Measurements from ENCODE around the gene LAMA5.

The LAMA5 gene

DNA sequence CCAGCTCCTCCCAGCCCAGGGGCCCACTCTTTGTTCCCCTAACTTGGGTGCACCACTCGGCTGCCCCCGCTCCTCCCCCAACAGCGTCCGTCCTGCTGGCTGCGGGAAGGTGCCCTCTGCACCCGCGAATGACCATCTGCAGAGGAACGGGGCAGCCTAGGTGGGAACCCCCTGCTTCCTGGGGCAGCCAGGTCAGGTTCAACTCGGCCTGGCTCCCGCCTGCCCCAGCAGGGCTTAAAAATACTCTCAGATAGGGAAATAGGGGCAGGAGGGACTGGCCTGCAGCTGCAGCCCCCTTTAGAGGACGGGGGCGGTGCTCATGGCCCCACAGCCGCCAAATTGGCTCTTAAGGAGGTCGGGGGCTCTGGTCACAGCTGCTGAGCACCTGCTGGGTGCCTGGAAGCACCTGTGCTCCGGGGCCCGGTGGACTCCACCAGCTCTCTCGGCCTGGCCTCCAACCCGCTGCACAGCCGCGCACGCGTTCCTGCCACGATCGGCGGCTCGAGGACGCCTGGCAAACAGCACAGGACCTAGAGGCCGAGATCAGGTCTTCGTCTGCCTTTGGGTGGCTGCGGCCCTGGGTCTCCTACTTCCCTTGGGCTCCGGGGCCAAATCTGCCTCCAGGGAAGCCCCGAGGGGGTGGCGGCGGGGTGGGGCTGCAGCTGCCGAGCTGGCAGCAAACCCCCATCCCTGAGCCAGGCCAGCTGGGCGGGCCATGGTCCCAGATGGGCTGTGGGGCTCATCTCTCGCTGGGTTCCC is 700 bp upstream of the LAMA5 start:
- TF ChIP-seq, protein P1, sequence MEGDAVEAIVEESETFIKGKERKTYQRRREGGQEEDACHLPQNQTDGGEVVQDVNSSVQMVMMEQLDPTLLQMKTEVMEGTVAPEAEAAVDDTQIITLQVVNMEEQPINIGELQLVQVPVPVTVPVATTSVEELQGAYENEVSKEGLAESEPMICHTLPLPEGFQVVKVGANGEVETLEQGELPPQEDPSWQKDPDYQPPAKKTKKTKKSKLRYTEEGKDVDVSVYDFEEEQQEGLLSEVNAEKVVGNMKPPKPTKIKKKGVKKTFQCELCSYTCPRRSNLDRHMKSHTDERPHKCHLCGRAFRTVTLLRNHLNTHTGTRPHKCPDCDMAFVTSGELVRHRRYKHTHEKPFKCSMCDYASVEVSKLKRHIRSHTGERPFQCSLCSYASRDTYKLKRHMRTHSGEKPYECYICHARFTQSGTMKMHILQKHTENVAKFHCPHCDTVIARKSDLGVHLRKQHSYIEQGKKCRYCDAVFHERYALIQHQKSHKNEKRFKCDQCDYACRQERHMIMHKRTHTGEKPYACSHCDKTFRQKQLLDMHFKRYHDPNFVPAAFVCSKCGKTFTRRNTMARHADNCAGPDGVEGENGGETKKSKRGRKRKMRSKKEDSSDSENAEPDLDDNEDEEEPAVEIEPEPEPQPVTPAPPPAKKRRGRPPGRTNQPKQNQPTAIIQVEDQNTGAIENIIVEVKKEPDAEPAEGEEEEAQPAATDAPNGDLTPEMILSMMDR (IDR thresholded peaks at IDR 0.05; ENCODE audit: control insufficient read depth, extremely low read depth, insufficient read depth) = no peak
- H3K4me3 ChIP-seq (ENCODE audit: low read depth, low read length) = peak overlapping the region; percentile 33
- no peak for DNase-seq (ENCODE audit: low read depth)

DNA sequence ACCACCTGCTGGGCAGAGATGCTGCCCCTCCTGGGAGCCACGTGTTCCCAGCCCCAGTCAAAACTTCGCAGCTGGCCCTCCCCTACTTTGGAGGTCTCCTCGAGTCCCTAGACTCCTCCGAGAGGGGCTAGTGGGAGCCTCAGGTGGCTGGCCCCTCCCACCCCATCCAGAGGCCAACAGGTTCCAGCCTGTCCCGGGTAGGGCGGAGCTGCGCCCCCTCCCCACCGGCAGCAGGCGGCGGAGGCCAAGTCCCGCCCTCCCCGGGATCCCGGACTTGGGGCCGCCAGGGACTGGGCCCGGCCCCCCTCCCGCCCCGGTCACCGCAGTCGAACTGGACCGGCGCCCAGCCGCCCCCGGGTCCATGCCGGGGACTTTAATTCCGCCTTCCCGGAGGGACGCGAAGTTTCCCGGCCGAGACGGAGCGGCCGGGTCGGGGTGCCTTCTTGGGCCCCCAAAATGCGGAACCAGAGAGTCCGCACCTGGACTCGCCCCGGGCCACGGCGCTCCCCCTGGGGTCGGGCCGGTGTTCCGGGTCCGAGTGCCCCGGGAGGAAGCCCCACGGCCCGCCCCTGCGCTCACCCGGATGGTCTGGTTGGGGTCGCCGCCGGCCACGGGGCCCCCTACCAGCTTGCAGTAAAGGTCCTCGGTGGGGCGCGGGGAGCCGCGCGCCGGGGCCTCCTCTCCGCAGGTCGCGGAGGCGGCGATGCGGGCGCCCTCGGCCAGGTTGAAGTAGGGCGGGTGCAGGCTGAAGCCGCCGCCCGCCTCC is 559 bp downstream of the LAMA5 start:
- peak overlapping the region; percentile 73 for H3K4me3 ChIP-seq (ENCODE audit: low read depth, low read length)
- no peak for DNase-seq (ENCODE audit: low read depth)
- TF ChIP-seq, protein P1 (IDR thresholded peaks at IDR 0.05; ENCODE audit: control insufficient read depth, extremely low read depth, insufficient read depth) = no peak

GRCh38 chr20:62365814-62366369 is 1.2 kb downstream of the LAMA5 start:
- no peak for DNase-seq (ENCODE audit: low read depth)
- TF ChIP-seq, protein P1 (IDR thresholded peaks at IDR 0.05; ENCODE audit: control insufficient read depth, extremely low read depth, insufficient read depth) = no peak
- H3K4me3 ChIP-seq (ENCODE audit: low read depth, low read length) = peak overlapping the region; percentile 73

DNA sequence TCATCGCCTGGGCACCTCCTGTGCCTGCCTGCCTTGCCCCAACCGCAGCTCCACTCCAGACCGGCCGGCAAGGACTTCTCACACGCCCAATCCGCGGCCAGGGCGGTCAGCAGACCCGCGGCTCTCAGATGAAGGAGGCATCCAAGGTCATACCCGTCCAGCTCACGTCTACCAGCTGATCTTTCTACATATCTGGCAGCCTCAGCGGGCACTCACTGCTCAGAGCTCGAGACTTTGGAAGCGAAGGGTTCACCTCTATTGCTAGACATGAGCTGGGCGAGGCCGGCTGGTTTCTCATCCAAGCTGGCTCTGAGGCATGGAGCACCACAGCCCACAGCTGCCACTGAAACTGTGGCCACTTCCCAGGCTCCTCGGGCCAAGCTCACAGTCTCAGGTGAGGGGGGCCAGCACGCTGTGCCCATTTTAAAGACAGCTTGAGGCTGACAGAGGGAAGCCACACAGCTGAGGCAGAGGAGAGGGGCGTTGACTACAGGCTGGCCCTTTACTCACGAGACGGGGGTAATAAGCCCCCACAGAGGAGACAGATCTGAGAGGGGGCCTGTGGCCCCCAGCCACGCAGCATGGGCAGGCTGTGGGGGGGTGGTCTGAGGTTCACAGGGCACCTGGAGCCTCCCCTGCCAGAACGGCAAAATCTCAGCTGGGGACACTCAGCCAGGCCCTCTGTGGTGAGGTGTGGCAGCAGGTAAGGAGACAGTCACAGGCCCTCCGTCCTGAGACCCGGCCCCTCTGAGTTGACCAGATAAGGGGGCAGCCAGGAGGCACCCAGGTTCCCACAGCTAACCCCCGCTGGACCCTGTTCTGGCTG is 2.0 kb downstream of the LAMA5 start:
- no peak for DNase-seq (ENCODE audit: low read depth)

GRCh38 chr20:62363920-62364851 is 2.9 kb downstream of the LAMA5 start:
- TF ChIP-seq, protein P1 (IDR thresholded peaks at IDR 0.05; ENCODE audit: control insufficient read depth, extremely low read depth, insufficient read depth) = no peak
- DNase-seq (ENCODE audit: low read depth) = no peak
- no peak overlapping the region for H3K4me3 ChIP-seq (ENCODE audit: low read depth, low read length)

More for the DNA sequence above, 2.0 kb downstream of the LAMA5 start:
- TF ChIP-seq, protein P1 (IDR thresholded peaks at IDR 0.05; ENCODE audit: control insufficient read depth, extremely low read depth, insufficient read depth) = no peak
- H3K4me3 ChIP-seq (ENCODE audit: low read depth, low read length) = peak overlapping the region; percentile 73

Measured in LNCaP clone FGC (cell line).